ENCODE measurements around the gene ACAP1. TPM values are rescaled to one million over a fixed set of nuclear protein-coding genes. Genes with fewer than 3 reads are reported as not detected.

The ACAP1 gene
- total RNA-seq, 5 donors from 2014 or later (not counting 1 experiment from before 2014, with no cell fraction given) = 531 to 781 (median 649) TPM

GRCh38 chr17:7391307-7391706 is 55.0 kb downstream of the ACAP1 start:
- H3K36me3 ChIP-seq (ENCODE audit: control insufficient read depth in 2 of 2, extremely low read depth in 1 of 2, insufficient read depth in 1 of 2, low read length in 1 of 2) = peaks cover 20 to 51% of the 10 kb centered on the region in 2 donors
- no peaks in the 10 kb centered on the region for H3K9me3 ChIP-seq
- no peaks in the 10 kb centered on the region for H3K9me3 Mint-ChIP-seq
- H3K27me3 Mint-ChIP-seq = no peaks in the 10 kb centered on the region
- no peak overlapping the region for H3K27ac ChIP-seq (ENCODE audit: low read length)
- ChIA-PET CTCF (interaction anchor here in 1 of 2 donors (0.5 kb wide), 1 partner anchor 182 kb away, joined by 3 read pairs; no protein-coding TSS in a partner anchor), POLR2A (interaction anchor here in 1 of 2 donors (0.7 kb wide), 1 partner anchor 55 kb away, joined by 3 read pairs; the partner anchor contains the start of gene ACAP1)
- 37% methylated on average over 2 of the region's 2 CpGs for WGBS (ENCODE audit: insufficient coverage)
- peak overlapping the region in 2 of 3 donors; percentile 37 to 75 for H3K4me3 Mint-ChIP-seq
- DNase-seq = no peak
- H3K36me3 Mint-ChIP-seq = peaks cover 19% of the 10 kb centered on the region
- H3K27ac Mint-ChIP-seq = peak overlapping the region in 1 of 2 donors; percentile 76
- ATAC-seq (replicated peaks in 1 of 4) = no peak
- peaks cover 10 to 57% of the 10 kb centered on the region in 2 experiments for H3K4me1 ChIP-seq (ENCODE audit: control insufficient read depth in 1 of 2, extremely low read depth in 1 of 2, insufficient read depth in 2 of 2, low read length in 2 of 2)
- H3K27me3 ChIP-seq (replicated peaks in 1 of 2; ENCODE audit: control insufficient read depth in 2 of 2, extremely low read depth in 1 of 2, insufficient read depth in 2 of 2, low read length in 1 of 2) = no peaks in the 10 kb centered on the region
- H3K4me3 ChIP-seq (ENCODE audit: control insufficient read depth in 1 of 2, extremely low read depth in 1 of 2, low read length in 1 of 2) = no peak overlapping the region
- peaks cover 32 to 43% (median 41%) of the 10 kb centered on the region in 3 donors for H3K4me1 Mint-ChIP-seq

DNA sequence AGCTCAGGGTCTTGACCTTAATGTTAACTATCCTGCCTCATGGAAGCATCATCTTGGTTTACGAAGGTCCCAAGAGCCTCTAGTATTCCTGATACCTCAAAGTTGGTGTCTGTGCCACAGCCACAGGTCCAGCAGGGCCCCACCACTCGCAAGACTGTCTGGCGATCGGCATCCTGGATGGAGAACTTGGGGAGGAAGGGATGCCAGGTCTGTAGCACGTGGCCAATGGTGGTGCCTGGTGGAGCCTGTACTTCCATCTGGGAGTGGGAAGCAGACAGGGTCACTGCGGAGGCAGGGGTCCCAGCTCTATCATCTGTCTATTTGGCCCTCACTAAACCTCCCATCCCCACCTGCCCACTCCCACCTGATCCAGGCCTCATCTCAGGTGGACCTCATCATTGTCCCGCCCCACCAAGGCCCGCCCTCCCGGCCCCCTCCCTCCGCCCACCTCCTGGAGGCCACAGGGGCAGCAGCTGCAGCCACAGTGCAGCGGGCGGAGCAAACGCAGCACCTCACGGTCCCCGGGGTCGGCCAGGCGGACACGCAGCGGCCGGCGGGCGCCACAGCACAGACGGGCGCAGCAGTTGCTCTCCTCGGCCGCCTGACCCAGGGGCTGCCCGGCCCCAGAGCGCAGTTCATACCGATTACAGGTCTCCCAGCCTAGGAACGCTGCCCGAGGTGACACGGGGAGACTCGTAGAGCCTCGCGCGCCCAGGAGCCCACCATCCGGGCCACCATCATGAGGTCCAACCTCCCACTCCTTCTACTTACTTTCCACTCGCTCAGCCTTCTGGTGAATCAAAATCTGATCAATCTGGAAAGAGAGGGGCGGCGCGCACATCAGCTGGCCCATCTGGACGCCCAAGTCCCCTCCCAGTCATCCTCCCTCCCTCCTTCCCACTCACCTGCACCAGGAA is 56.6 kb downstream of the ACAP1 start:
- peak overlapping the region; percentile 74 to 76 for H3K27ac Mint-ChIP-seq
- Histone ChIP-seq H3K4me3 (ENCODE audit: control insufficient read depth in 1 of 2, extremely low read depth in 1 of 2, low read length in 1 of 2) (peak overlapping the region; percentile 80 to 97), H3K9me3 (no peaks in the 10 kb centered on the region), H3K27ac (ENCODE audit: low read length) (peak overlapping the region; percentile 66), H3K36me3 (ENCODE audit: control insufficient read depth in 2 of 2, extremely low read depth in 1 of 2, insufficient read depth in 1 of 2, low read length in 1 of 2) (peaks cover 17 to 44% of the 10 kb centered on the region in 2 donors), H3K27me3 (replicated peaks in 1 of 2; ENCODE audit: control insufficient read depth in 2 of 2, extremely low read depth in 1 of 2, insufficient read depth in 2 of 2, low read length in 1 of 2) (no peaks in the 10 kb centered on the region), H3K4me1 (ENCODE audit: control insufficient read depth in 1 of 2, extremely low read depth in 1 of 2, insufficient read depth in 2 of 2, low read length in 2 of 2) (peaks cover 10 to 57% of the 10 kb centered on the region in 2 experiments)
- H3K27me3 Mint-ChIP-seq = no peaks in the 10 kb centered on the region
- H3K4me1 Mint-ChIP-seq = peaks cover 32 to 43% (median 41%) of the 10 kb centered on the region in 3 donors
- H3K4me3 Mint-ChIP-seq = peak overlapping the region; percentile 91 to 96 (median 93)
- H3K36me3 Mint-ChIP-seq = peaks cover 19% of the 10 kb centered on the region
- CTCF ChIA-PET = no interaction called here
- DNase-seq (no peak), ATAC-seq (replicated peaks in 1 of 4) (no peak)
- no peaks in the 10 kb centered on the region for H3K9me3 Mint-ChIP-seq
- POLR2A ChIA-PET = interaction anchor here in 1 of 2 donors (0.6 kb wide), 1 partner anchor 669 kb away, joined by 5 read pairs; no protein-coding TSS in a partner anchor
- WGBS (ENCODE audit: insufficient coverage) = 91% methylated on average over 30 of the region's 42 CpGs

GRCh38 chr17:7393613-7394451 is 57.5 kb downstream of the ACAP1 start:
- Mint-ChIP-seq H3K36me3 (peaks cover 19% of the 10 kb centered on the region), H3K4me3 (peak overlapping the region; percentile 91 to 96 (median 93)), H3K4me1 (peaks cover 32 to 43% (median 41%) of the 10 kb centered on the region in 3 donors), H3K9me3 (no peaks in the 10 kb centered on the region), H3K27ac (peak overlapping the region; percentile 89 to 90), H3K27me3 (no peaks in the 10 kb centered on the region)
- DNase-seq = peak in 27 of 35 experiments; percentile 31 to 83 (median 60)
- Histone ChIP-seq H3K4me1 (ENCODE audit: control insufficient read depth in 1 of 2, extremely low read depth in 1 of 2, insufficient read depth in 2 of 2, low read length in 2 of 2) (peaks cover 10 to 57% of the 10 kb centered on the region in 2 experiments), H3K4me3 (ENCODE audit: control insufficient read depth in 1 of 2, extremely low read depth in 1 of 2, low read length in 1 of 2) (peak overlapping the region; percentile 80 to 97), H3K9me3 (no peaks in the 10 kb centered on the region), H3K27me3 (replicated peaks in 1 of 2; ENCODE audit: control insufficient read depth in 2 of 2, extremely low read depth in 1 of 2, insufficient read depth in 2 of 2, low read length in 1 of 2) (no peaks in the 10 kb centered on the region), H3K27ac (ENCODE audit: low read length) (peak overlapping the region; percentile 66), H3K36me3 (ENCODE audit: control insufficient read depth in 2 of 2, extremely low read depth in 1 of 2, insufficient read depth in 1 of 2, low read length in 1 of 2) (peaks cover 16 to 39% of the 10 kb centered on the region in 2 donors)
- peak; percentile 62 to 76 (median 63) for ATAC-seq (replicated peaks in 1 of 4)
- WGBS (ENCODE audit: insufficient coverage) = 1% methylated on average over 40 of the region's 48 CpGs
- CTCF ChIA-PET = interaction anchor here in 1 of 2 donors (0.6 kb wide), 2 partner anchors 10 to 1525 kb away, joined by 3 read pairs; partner anchors contain the start of gene TMEM256
- POLR2A ChIA-PET = interaction anchor here in 1 of 2 donors (0.6 to 1.0 kb wide), 2 partner anchors 10 to 668 kb away, joined by 5 read pairs; partner anchors contain the start of gene TMEM256

GRCh38 chr17:7394452-7395191 is 58.3 kb downstream of the ACAP1 start, which contains the start of gene PLSCR3:
Gene PLSCR3, minus strand, starts transcription at chr17:7394525. Its CDS starts 415 bp downstream, at chr17:7394110.
- Histone ChIP-seq H3K27ac (ENCODE audit: low read length) (peak within 1 kb of the TSS; percentile 66), H3K36me3 (ENCODE audit: control insufficient read depth in 2 of 2, extremely low read depth in 1 of 2, insufficient read depth in 1 of 2, low read length in 1 of 2) (peaks cover 13 to 31% of the 10 kb centered on the region in 2 donors), H3K27me3 (replicated peaks in 1 of 2; ENCODE audit: control insufficient read depth in 2 of 2, extremely low read depth in 1 of 2, insufficient read depth in 2 of 2, low read length in 1 of 2) (no peaks in the 10 kb centered on the region), H3K9me3 (no peaks in the 10 kb centered on the region), H3K4me1 (ENCODE audit: control insufficient read depth in 1 of 2, extremely low read depth in 1 of 2, insufficient read depth in 2 of 2, low read length in 2 of 2) (peaks cover 10 to 50% of the 10 kb centered on the region in 2 experiments), H3K4me3 (ENCODE audit: control insufficient read depth in 1 of 2, extremely low read depth in 1 of 2, low read length in 1 of 2) (peak within 1 kb of the TSS; percentile 80 to 97)
- ChIA-PET CTCF (interaction anchor here in 1 of 2 donors (0.6 kb wide), 2 partner anchors 9 to 1525 kb away, joined by 3 read pairs; partner anchors contain the start of gene TMEM256), POLR2A (interaction anchor here in 1 of 2 donors (1.0 kb wide), 1 partner anchor 9 kb away, joined by 5 read pairs; the partner anchor contains the start of gene TMEM256)
- Mint-ChIP-seq H3K9me3 (no peaks in the 10 kb centered on the region), H3K4me1 (peaks cover 32 to 41% (median 39%) of the 10 kb centered on the region in 3 donors), H3K27me3 (no peaks in the 10 kb centered on the region), H3K36me3 (peaks cover 14% of the 10 kb centered on the region), H3K4me3 (peak within 1 kb of the TSS; percentile 91 to 96 (median 93)), H3K27ac (peak within 1 kb of the TSS; percentile 90 to 92)
- peak; percentile 86 to 93 (median 90) for ATAC-seq (replicated peaks in 1 of 4)
- peak; percentile 40 to 87 (median 75) for DNase-seq
- WGBS (ENCODE audit: insufficient coverage) = under 1% methylated on average over 71 of the region's 71 CpGs

DNA sequence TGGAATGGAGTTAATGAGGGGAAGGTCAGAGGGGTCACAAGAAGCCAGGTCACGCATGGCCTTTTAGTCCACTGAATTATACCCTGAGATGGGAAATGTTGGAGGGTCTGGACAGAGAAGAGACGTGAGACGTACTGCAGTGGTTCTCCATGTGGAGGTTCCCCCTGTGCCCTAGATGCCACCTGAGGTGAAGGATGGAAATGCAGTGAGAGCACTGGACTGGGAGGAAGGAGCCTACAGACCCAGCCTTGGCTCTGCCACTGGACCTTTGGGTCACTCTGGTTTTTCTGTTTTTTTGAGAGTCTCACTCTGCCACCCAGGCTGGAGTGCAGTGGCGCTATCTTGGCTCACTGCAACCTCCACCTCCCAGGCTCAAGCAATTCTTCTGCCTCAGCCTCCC is 59.8 kb downstream of the ACAP1 start:
- Mint-ChIP-seq H3K4me1 (peaks cover 27 to 30% (median 29%) of the 10 kb centered on the region in 3 donors), H3K4me3 (peak overlapping the region in 1 of 3 donors; percentile 28), H3K9me3 (no peaks in the 10 kb centered on the region), H3K27me3 (no peaks in the 10 kb centered on the region), H3K36me3 (peaks cover 9% of the 10 kb centered on the region), H3K27ac (peak overlapping the region in 1 of 2 donors; percentile 48)
- no peaks in the 10 kb centered on the region for H3K9me3 ChIP-seq
- WGBS (ENCODE audit: insufficient coverage) = 94% methylated on average over 3 of the region's 4 CpGs
- peaks cover 8 to 35% of the 10 kb centered on the region in 2 experiments for H3K4me1 ChIP-seq (ENCODE audit: control insufficient read depth in 1 of 2, extremely low read depth in 1 of 2, insufficient read depth in 2 of 2, low read length in 2 of 2)
- no peak overlapping the region for H3K27ac ChIP-seq (ENCODE audit: low read length)
- ChIA-PET CTCF (no interaction called here), POLR2A (no interaction called here)
- no peak for ATAC-seq (replicated peaks in 1 of 4)
- H3K27me3 ChIP-seq (replicated peaks in 1 of 2; ENCODE audit: control insufficient read depth in 2 of 2, extremely low read depth in 1 of 2, insufficient read depth in 2 of 2, low read length in 1 of 2) = no peaks in the 10 kb centered on the region
- H3K36me3 ChIP-seq (ENCODE audit: control insufficient read depth in 2 of 2, extremely low read depth in 1 of 2, insufficient read depth in 1 of 2, low read length in 1 of 2) = peaks cover 0 to 15% of the 10 kb centered on the region in 2 donors
- H3K4me3 ChIP-seq (ENCODE audit: control insufficient read depth in 1 of 2, extremely low read depth in 1 of 2, low read length in 1 of 2) = no peak overlapping the region
- no peak for DNase-seq

Data from T-cell (primary cell).